Measurements from ENCODE around the gene LRP1B.

LRP1B gene

DNA sequence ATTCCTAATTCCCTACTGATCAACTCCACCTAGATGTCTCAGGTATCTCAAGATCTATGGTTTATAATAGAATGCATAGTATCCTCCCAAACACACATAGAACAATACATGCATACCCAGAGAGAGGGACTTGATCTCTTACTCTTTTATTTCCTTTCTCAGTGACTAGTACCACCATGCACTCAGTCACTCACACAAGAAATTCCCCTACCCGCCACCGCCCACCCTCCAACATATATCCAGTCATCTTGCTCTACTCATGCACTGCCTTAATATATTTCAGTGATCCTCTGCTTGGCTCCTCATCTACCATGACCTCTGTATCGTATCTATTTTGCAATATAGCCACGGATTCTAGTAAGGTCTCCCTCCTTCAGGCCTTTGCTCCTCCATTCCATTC is 996.9 kb downstream of the LRP1B start:
- TF ChIP-seq SIN3A (IDR thresholded peaks at IDR 0.05; ENCODE audit: borderline replicate concordance, insufficient read depth, low read length): no peak
- TF ChIP-seq, protein P1, sequence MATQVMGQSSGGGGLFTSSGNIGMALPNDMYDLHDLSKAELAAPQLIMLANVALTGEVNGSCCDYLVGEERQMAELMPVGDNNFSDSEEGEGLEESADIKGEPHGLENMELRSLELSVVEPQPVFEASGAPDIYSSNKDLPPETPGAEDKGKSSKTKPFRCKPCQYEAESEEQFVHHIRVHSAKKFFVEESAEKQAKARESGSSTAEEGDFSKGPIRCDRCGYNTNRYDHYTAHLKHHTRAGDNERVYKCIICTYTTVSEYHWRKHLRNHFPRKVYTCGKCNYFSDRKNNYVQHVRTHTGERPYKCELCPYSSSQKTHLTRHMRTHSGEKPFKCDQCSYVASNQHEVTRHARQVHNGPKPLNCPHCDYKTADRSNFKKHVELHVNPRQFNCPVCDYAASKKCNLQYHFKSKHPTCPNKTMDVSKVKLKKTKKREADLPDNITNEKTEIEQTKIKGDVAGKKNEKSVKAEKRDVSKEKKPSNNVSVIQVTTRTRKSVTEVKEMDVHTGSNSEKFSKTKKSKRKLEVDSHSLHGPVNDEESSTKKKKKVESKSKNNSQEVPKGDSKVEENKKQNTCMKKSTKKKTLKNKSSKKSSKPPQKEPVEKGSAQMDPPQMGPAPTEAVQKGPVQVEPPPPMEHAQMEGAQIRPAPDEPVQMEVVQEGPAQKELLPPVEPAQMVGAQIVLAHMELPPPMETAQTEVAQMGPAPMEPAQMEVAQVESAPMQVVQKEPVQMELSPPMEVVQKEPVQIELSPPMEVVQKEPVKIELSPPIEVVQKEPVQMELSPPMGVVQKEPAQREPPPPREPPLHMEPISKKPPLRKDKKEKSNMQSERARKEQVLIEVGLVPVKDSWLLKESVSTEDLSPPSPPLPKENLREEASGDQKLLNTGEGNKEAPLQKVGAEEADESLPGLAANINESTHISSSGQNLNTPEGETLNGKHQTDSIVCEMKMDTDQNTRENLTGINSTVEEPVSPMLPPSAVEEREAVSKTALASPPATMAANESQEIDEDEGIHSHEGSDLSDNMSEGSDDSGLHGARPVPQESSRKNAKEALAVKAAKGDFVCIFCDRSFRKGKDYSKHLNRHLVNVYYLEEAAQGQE (IDR thresholded peaks at IDR 0.05; ENCODE audit: insufficient read depth in 1 of 2, low read depth in 2 of 2, low read length in 2 of 2): no peak
- TF ChIP-seq POLR2AphosphoS5 (IDR thresholded peaks at IDR 0.05; ENCODE audit: low read depth, low read length): no peak
- TF ChIP-seq FOXP2 (optimal IDR thresholded peaks at IDR 0.05; ENCODE audit: borderline replicate concordance, extremely low read depth, extremely low read length, insufficient read depth): no peak
- no peak for TF ChIP-seq TAF1 (IDR thresholded peaks at IDR 0.05; ENCODE audit: borderline replicate concordance, insufficient read depth, low read length)

DNA sequence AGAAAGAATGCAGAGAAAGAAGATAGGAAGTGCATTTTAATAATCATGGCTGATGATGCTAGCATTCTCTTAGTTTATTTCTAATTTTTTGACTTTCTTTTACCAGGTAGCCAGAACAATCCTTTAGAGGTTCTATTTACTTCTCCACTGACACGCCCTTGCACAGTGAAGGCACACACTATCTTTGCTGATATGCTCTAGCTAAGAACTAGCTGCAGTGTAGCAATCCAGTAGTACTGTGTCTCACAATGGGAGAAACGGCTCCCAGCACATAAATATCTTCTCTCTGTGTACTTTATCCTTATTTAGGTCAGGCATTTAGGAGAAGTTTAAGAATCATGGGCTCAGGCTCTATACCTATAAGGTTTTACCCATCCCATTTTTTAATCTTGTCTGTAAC is 1005.4 kb downstream of the LRP1B start:
- no peak for TF ChIP-seq TAF1 (IDR thresholded peaks at IDR 0.05; ENCODE audit: borderline replicate concordance, insufficient read depth, low read length)
- no peak for TF ChIP-seq FOXP2 (optimal IDR thresholded peaks at IDR 0.05; ENCODE audit: borderline replicate concordance, extremely low read depth, extremely low read length, insufficient read depth)
- TF ChIP-seq SIN3A (IDR thresholded peaks at IDR 0.05; ENCODE audit: borderline replicate concordance, insufficient read depth, low read length): no peak
- TF ChIP-seq POLR2AphosphoS5 (IDR thresholded peaks at IDR 0.05; ENCODE audit: low read depth, low read length): no peak
- TF ChIP-seq, protein P1 (IDR thresholded peaks at IDR 0.05; ENCODE audit: insufficient read depth in 1 of 2, low read depth in 2 of 2, low read length in 2 of 2): no peak

DNA sequence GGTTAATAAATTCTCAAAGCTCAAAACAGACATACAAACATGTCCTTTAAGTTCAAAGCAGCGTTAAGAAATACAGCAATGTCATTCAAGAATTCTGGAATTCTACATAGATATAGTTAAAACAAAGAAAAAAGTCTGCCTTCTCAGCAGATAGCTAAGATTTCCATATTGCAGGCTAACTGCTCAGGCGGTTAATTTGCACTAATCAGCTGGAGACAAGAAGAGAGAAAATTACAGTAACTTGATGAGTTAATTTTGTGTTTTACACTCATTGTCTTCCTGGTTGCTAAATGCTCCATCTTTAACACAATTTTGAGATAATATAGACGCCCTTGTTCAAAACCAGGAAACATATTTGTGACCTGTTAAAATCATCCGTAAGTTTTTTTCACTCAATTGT is 1012.0 kb downstream of the LRP1B start:
- no peak for TF ChIP-seq POLR2AphosphoS5 (IDR thresholded peaks at IDR 0.05; ENCODE audit: low read depth, low read length)
- no peak for TF ChIP-seq FOXP2 (optimal IDR thresholded peaks at IDR 0.05; ENCODE audit: borderline replicate concordance, extremely low read depth, extremely low read length, insufficient read depth)
- no peak for TF ChIP-seq SIN3A (IDR thresholded peaks at IDR 0.05; ENCODE audit: borderline replicate concordance, insufficient read depth, low read length)
- TF ChIP-seq TAF1 (IDR thresholded peaks at IDR 0.05; ENCODE audit: borderline replicate concordance, insufficient read depth, low read length): no peak
- TF ChIP-seq, protein P1 (IDR thresholded peaks at IDR 0.05; ENCODE audit: insufficient read depth in 1 of 2, low read depth in 2 of 2, low read length in 2 of 2): no peak

DNA sequence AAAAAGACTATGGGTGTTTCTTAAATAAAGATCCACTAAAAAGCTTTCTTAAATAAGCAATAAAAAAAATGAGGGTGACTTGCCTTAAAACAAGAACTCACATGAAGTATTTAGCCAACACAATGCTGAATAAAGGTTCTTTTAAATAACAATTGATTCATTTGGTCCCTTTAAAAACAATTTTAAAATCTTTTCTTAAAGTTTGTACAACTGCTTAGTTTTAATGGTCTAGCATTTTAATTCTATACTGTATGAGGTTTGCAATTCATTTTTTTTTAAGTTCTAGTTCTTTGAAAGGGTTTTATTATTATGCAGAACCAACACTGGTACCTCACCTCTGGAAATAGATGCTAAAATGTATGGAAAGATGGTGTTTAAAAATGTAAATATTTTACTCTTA is 1017.5 kb downstream of the LRP1B start:
- TF ChIP-seq, protein P1 (IDR thresholded peaks at IDR 0.05; ENCODE audit: insufficient read depth in 1 of 2, low read depth in 2 of 2, low read length in 2 of 2): no peak
- TF ChIP-seq FOXP2 (optimal IDR thresholded peaks at IDR 0.05; ENCODE audit: borderline replicate concordance, extremely low read depth, extremely low read length, insufficient read depth) (no peak), SIN3A (IDR thresholded peaks at IDR 0.05; ENCODE audit: borderline replicate concordance, insufficient read depth, low read length) (no peak), POLR2AphosphoS5 (IDR thresholded peaks at IDR 0.05; ENCODE audit: low read depth, low read length) (no peak), TAF1 (IDR thresholded peaks at IDR 0.05; ENCODE audit: borderline replicate concordance, insufficient read depth, low read length) (no peak)

DNA sequence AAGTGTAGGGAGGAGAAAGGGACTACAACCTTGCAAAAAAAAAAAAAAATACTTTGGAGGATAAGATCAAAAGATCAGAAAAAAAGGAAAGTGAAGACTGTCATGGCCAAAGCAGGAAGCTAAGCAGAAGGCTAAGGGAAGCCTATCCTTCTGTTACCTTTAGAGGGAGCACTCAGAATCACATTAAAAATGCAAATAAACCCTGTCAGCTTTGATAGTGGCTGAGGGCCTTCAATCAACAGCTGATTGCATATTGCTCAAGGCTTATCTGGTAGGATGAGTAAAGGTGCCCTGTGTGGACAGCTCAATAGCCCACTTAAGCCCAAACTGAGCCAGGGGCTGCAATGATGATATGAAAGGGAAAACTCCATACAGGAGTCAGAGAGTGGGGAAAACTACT is 1021.2 kb downstream of the LRP1B start:
- TF ChIP-seq POLR2AphosphoS5 (IDR thresholded peaks at IDR 0.05; ENCODE audit: low read depth, low read length) (no peak), TAF1 (IDR thresholded peaks at IDR 0.05; ENCODE audit: borderline replicate concordance, insufficient read depth, low read length) (no peak), SIN3A (IDR thresholded peaks at IDR 0.05; ENCODE audit: borderline replicate concordance, insufficient read depth, low read length) (no peak), FOXP2 (optimal IDR thresholded peaks at IDR 0.05; ENCODE audit: borderline replicate concordance, extremely low read depth, extremely low read length, insufficient read depth) (no peak)
- TF ChIP-seq, protein P1 (IDR thresholded peaks at IDR 0.05; ENCODE audit: insufficient read depth in 1 of 2, low read depth in 2 of 2, low read length in 2 of 2): no peak

Measured in PFSK-1 (cell line).